ENCODE results near the gene FRAT2. TPM values are rescaled to one million over a fixed set of nuclear protein-coding genes. Genes with fewer than 3 reads are reported as not detected.
"Not testable (repeated sequence)": the region's sequence is repeated elsewhere in the genome, so short reads cannot be mapped to it uniquely, and the experiment has no call there.

Gene FRAT2
- total RNA-seq, 1 donor = 5.2 TPM

DNA sequence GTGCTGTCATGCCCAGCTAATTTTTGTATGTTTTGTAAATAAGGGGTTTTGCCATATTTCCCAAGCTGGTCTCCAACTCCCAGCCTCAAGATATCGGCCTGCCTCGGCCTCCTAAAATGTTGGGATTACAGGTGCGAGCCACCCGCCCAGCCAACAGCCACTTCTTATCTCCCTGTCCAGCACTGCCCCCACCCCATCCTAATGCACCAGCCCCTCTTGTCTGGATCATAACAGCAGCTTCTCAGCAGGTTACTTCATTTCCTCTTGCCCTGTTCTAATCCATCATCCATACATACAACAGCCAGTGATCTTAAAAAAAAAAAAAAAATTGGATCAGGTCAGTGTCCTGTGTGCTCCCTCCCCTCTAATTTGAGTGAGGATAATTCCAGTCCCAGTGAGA, 12.8 kb upstream of the FRAT2 start:
- no peak overlapping the region for H3K4me3 ChIP-seq (ENCODE audit: low read depth, low read length)
- TF ChIP-seq, protein P1, sequence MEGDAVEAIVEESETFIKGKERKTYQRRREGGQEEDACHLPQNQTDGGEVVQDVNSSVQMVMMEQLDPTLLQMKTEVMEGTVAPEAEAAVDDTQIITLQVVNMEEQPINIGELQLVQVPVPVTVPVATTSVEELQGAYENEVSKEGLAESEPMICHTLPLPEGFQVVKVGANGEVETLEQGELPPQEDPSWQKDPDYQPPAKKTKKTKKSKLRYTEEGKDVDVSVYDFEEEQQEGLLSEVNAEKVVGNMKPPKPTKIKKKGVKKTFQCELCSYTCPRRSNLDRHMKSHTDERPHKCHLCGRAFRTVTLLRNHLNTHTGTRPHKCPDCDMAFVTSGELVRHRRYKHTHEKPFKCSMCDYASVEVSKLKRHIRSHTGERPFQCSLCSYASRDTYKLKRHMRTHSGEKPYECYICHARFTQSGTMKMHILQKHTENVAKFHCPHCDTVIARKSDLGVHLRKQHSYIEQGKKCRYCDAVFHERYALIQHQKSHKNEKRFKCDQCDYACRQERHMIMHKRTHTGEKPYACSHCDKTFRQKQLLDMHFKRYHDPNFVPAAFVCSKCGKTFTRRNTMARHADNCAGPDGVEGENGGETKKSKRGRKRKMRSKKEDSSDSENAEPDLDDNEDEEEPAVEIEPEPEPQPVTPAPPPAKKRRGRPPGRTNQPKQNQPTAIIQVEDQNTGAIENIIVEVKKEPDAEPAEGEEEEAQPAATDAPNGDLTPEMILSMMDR (IDR thresholded peaks at IDR 0.05; ENCODE audit: insufficient read depth, low read depth, low read length) = no peak
- no peak for DNase-seq (ENCODE audit: low read depth)

DNA sequence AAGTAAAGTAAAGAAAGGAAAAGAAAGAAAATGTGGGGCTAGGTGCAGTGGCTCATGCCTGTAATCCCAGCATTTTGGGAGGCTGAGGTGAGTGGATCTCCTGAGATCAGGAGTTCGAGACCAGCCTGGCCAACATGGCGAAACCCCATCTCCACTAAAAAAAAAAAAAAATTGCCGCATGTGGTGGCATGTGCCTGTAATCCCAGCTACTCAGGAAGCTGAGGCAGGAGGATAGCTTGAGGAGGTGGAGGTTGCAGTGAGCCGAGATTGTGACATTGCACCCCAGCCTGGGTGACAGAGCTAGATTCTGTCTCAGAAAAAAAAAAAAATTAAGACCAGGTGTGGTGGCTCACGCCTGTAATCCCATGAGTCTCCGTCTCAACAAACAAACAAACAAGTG, 9.1 kb upstream of the FRAT2 start:
- H3K4me3 ChIP-seq (ENCODE audit: low read depth, low read length); DNase-seq (ENCODE audit: low read depth): not testable (repeated sequence)

GRCh38 chr10:97341416-97341815, 6.9 kb upstream of the FRAT2 start:
- H3K4me3 ChIP-seq (ENCODE audit: low read depth, low read length) = no peak overlapping the region
- no peak for DNase-seq (ENCODE audit: low read depth)
- TF ChIP-seq, protein P1 (IDR thresholded peaks at IDR 0.05; ENCODE audit: insufficient read depth, low read depth, low read length) = no peak

- TF ChIP-seq, protein P1 (IDR thresholded peaks at IDR 0.05; ENCODE audit: insufficient read depth, low read depth, low read length) = no peak
- H3K4me3 ChIP-seq (ENCODE audit: low read depth, low read length) = no peak overlapping the region
- no peak for DNase-seq (ENCODE audit: low read depth)
These were observed 3.5 kb upstream of the FRAT2 start for GRCh38 chr10:97338041-97338440.

GRCh38 chr10:97336942-97337831, 2.7 kb upstream of the FRAT2 start:
- TF ChIP-seq, protein P1 (IDR thresholded peaks at IDR 0.05; ENCODE audit: insufficient read depth, low read depth, low read length) = no peak
- H3K4me3 ChIP-seq (ENCODE audit: low read depth, low read length) = no peak overlapping the region
- no peak for DNase-seq (ENCODE audit: low read depth)

DNA sequence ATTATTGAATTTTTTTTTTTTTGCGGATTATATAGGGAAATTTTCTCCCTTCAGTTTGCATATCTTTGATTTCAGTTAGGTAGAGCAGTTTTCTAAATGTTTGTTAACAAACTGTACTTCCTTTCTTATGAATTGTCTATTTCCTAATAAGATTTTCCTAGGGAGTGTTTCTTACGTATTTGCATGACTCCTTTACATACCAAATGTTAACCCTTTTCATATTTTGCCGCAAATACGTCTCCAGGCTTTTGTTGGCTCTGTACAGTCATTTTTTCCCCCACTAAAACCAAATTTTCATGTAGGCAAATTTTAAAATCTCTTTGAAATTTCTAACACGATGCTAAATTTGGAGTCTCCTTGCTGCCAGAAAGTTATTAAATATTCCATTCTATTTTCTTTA, 1.9 kb upstream of the FRAT2 start:
- no peak overlapping the region for H3K4me3 ChIP-seq (ENCODE audit: low read depth, low read length)
- DNase-seq (ENCODE audit: low read depth) = no peak
- TF ChIP-seq, protein P1 (IDR thresholded peaks at IDR 0.05; ENCODE audit: insufficient read depth, low read depth, low read length) = no peak

DNA sequence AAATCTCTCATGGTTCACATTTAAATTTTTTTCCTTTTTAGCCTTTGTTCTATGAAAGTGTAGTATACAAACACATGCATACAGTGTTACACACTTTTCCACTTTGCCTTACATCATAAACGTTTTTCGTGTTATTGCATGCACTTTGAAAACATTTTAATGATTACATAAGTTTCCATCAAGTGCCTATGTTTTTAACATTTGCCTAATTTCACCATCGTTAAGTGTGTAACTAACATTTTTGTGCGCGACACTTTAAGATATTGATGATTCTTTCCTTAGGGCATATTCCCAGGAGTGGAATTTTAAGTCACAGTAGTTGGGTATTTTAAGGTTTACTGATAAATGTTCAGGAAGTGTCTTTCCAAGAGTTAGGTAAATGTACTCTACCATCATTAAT, 1.5 kb upstream of the FRAT2 start:
- TF ChIP-seq, protein P1 (IDR thresholded peaks at IDR 0.05; ENCODE audit: insufficient read depth, low read depth, low read length) = no peak
- no peak overlapping the region for H3K4me3 ChIP-seq (ENCODE audit: low read depth, low read length)
- DNase-seq (ENCODE audit: low read depth) = no peak

Data from fibroblast of villous mesenchyme (primary cell).